ENCODE results near the gene SCN10A. TPM values are rescaled to one million over a fixed set of nuclear protein-coding genes. Genes with fewer than 3 reads are reported as not detected.

Gene SCN10A
- not detected for total RNA-seq

DNA sequence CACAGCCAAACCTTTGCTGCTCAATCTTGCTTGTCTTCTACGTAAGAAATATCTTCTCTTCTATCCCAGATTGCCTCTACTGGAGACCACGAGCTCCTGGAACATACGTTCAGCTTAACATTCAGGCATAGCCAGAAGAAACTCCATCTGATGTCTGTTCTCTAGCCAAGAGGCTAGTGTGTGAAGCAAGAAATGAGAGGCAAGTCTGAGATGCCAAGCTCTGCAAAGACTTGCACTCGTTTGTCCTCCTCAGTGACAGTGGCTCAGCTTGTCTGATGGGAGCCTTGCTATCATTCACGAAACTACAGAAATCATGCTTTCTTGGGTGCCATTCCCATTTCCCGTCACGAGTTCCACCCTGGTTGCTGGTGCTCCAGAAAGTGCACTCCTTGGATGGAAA, at the start of gene SCN10A:
Gene SCN10A (minus strand): TSS at position 192 of the 400 bp plus-strand sequence. CDS start 22,207 bp downstream, outside the sequence.
- no peak for DNase-seq (ENCODE audit: low spot score)
- H3K4me1 ChIP-seq (replicated peaks) = no peaks in the 10 kb centered on the region
- WGBS = 73% methylated on average over 7 of the region's 7 CpGs
- no peaks in the 10 kb centered on the region for H3K9me3 ChIP-seq
- H3K4me3 ChIP-seq = no peak within 1 kb of the TSS
- no peaks in the 10 kb centered on the region for H3K27me3 ChIP-seq (replicated peaks; ENCODE audit: insufficient read depth)
- no peaks in the 10 kb centered on the region for H3K36me3 ChIP-seq
- no peak within 1 kb of the TSS for H3K27ac ChIP-seq
- TF ChIP-seq POLR2AphosphoS5 (IDR thresholded peaks at IDR 0.05) = no peak
- TF ChIP-seq POLR2A (IDR thresholded peaks at IDR 0.05) = no peak
- TF ChIP-seq, protein P1, sequence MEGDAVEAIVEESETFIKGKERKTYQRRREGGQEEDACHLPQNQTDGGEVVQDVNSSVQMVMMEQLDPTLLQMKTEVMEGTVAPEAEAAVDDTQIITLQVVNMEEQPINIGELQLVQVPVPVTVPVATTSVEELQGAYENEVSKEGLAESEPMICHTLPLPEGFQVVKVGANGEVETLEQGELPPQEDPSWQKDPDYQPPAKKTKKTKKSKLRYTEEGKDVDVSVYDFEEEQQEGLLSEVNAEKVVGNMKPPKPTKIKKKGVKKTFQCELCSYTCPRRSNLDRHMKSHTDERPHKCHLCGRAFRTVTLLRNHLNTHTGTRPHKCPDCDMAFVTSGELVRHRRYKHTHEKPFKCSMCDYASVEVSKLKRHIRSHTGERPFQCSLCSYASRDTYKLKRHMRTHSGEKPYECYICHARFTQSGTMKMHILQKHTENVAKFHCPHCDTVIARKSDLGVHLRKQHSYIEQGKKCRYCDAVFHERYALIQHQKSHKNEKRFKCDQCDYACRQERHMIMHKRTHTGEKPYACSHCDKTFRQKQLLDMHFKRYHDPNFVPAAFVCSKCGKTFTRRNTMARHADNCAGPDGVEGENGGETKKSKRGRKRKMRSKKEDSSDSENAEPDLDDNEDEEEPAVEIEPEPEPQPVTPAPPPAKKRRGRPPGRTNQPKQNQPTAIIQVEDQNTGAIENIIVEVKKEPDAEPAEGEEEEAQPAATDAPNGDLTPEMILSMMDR (IDR thresholded peaks at IDR 0.05) = no peak
- intact Hi-C loops (cut with DNase I) = no loop called here

DNA sequence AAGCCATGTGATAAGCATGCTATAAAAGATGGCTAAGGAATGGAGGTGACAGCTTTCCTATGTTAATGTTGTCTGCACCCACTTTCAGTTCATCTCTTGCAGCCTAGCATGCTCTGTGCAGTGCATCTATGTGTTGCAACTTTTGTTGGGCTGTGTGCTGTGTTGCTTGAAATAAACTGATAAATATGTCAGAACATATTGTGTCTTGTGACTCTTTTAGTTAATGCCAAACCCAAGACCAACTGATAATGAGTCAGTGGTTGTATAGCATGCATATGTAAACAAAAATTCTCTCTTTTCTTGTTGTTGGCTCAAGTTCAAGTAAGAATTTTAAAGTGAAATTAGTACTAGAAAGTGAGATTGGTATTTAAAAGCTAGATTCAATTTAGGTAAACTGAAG, 37.0 kb upstream of the SCN10A start:
- no peaks in the 10 kb centered on the region for H3K9me3 ChIP-seq
- TF ChIP-seq, protein P1 (IDR thresholded peaks at IDR 0.05) = no peak
- no peak for TF ChIP-seq POLR2A (IDR thresholded peaks at IDR 0.05)
- no peak for TF ChIP-seq POLR2AphosphoS5 (IDR thresholded peaks at IDR 0.05)
- H3K36me3 ChIP-seq = no peaks in the 10 kb centered on the region
- no peaks in the 10 kb centered on the region for H3K4me1 ChIP-seq (replicated peaks)
- no peak overlapping the region for H3K4me3 ChIP-seq
- intact Hi-C loops (cut with DNase I) = no loop called here
- H3K27ac ChIP-seq = no peak overlapping the region
- no peak for DNase-seq (ENCODE audit: low spot score)
- H3K27me3 ChIP-seq (replicated peaks; ENCODE audit: insufficient read depth) = no peaks in the 10 kb centered on the region

DNA sequence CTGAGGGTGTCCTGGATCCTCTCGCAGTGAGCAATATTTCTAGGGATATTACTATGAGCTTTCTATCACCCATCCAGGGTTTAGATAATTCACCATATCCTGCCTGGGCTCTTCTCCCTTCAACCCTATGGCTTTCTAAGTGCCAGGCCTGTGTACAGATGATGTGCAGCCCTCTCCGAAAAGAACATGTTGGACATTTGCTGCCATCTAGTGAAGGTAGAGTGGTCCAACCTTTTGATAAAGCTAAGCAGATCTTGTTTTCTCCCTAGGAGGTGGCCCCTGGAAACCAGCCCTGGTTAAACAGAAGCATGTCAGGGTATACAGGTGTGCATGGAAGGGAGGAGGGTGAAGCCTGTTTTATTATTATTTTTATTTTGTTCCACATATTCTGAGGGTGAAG, 27.9 kb upstream of the SCN10A start:
- Histone ChIP-seq H3K9me3 (no peaks in the 10 kb centered on the region), H3K27me3 (replicated peaks; ENCODE audit: insufficient read depth) (no peaks in the 10 kb centered on the region), H3K27ac (no peak overlapping the region), H3K36me3 (no peaks in the 10 kb centered on the region), H3K4me3 (no peak overlapping the region), H3K4me1 (replicated peaks) (no peaks in the 10 kb centered on the region)
- no peak for DNase-seq (ENCODE audit: low spot score)
- TF ChIP-seq, protein P1 (IDR thresholded peaks at IDR 0.05) = peak in 2 of 4 experiments; percentile 8 to 37
- TF ChIP-seq POLR2AphosphoS5 (IDR thresholded peaks at IDR 0.05) = no peak
- WGBS = 30% methylated on average over 2 of the region's 2 CpGs
- intact Hi-C loops (cut with DNase I) = loop anchor here (5.0 kb wide), 1 partner anchor 322 kb away; no protein-coding TSS in a partner anchor

DNA sequence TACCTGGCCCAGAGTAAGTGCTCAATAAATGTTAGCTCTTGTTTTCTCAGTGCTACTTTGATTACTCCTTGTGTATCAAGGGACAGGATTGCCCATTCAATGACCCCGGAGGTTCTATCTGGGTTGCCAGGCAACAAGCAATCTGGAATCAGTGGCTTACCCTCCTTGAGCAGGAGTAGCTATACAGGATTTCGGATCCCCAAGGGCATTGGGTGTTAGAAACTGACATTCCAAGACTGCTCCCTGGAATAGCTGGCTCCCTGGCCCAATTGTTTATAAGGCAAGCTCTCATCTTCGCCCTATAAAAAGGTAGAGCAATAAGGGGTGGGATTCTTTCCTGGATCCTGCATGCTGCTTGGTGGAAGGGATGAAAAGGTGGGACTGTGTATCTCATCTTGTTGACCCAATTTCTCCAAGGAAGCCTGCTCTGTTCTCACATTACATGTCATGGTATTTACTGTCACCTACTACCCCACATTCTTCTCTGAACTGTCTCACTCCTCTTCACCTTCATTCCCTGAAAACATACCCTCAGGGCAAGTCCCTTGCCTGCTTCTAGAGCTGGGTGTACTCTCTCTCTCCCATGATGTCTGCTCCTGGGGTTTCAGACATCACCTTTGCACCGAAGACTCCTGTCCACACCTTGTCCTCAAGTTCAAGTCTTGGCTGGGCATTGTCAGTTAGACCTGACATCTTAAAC, 26.4 kb upstream of the SCN10A start:
- no peaks in the 10 kb centered on the region for H3K4me1 ChIP-seq (replicated peaks)
- no peaks in the 10 kb centered on the region for H3K27me3 ChIP-seq (replicated peaks; ENCODE audit: insufficient read depth)
- 72% methylated on average over 4 of the region's 4 CpGs for WGBS
- TF ChIP-seq POLR2A (IDR thresholded peaks at IDR 0.05) (no peak), POLR2AphosphoS5 (IDR thresholded peaks at IDR 0.05) (no peak)
- TF ChIP-seq, protein P1 (IDR thresholded peaks at IDR 0.05) = no peak
- no peak overlapping the region for H3K4me3 ChIP-seq
- no peaks in the 10 kb centered on the region for H3K9me3 ChIP-seq
- H3K36me3 ChIP-seq = no peaks in the 10 kb centered on the region
- intact Hi-C loops (cut with DNase I) = loop anchor here (5.0 kb wide), 1 partner anchor 320 kb away; no protein-coding TSS in a partner anchor
- DNase-seq (ENCODE audit: low spot score) = no peak
- H3K27ac ChIP-seq = no peak overlapping the region

DNA sequence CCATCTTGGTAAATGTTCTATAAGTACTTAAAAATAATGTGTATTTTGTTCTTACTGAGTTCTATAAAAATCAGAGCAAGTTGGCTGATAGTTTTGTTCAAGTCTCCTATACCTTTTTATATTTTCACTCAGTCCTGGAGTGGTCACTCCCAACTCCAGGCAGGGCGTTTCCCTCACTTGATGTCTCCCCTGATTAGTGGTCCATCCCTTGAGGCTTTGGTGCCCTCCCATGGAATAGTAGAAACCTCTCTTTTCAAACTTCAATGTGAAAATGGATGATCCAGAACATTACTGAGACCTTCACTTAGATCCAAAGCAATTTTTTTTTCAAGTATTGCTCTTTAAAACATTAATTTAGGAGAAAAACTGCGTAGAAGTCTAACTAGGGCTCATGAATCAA, 25.0 kb upstream of the SCN10A start:
- H3K4me1 ChIP-seq (replicated peaks) = no peaks in the 10 kb centered on the region
- no peaks in the 10 kb centered on the region for H3K27me3 ChIP-seq (replicated peaks; ENCODE audit: insufficient read depth)
- no peaks in the 10 kb centered on the region for H3K9me3 ChIP-seq
- TF ChIP-seq POLR2AphosphoS5 (IDR thresholded peaks at IDR 0.05) (no peak), POLR2A (IDR thresholded peaks at IDR 0.05) (no peak)
- TF ChIP-seq, protein P1 (IDR thresholded peaks at IDR 0.05) = no peak
- no peaks in the 10 kb centered on the region for H3K36me3 ChIP-seq
- no peak overlapping the region for H3K27ac ChIP-seq
- no peak overlapping the region for H3K4me3 ChIP-seq
- intact Hi-C loops (cut with DNase I) = loop anchor here (5.0 kb wide), 1 partner anchor 319 kb away; no protein-coding TSS in a partner anchor
- no peak for DNase-seq (ENCODE audit: low spot score)
- WGBS = 72% methylated on average over 2 of the region's 2 CpGs
